Kidney epithelial cell (primary cell): Measurements from ENCODE around the gene SUGCT. TPM values are rescaled to one million over a fixed set of nuclear protein-coding genes. Genes with fewer than 3 reads are reported as not detected.

Experiments used
- DNase-seq: peaks from one replicate; pipeline ENCODE4 v3.0.0-alpha.2; 2010; ENCODE audit warnings: low read depth
- H3K27me3 ChIP-seq: 2 replicates; pipeline ENCODE4 v1.6.0; 2011; ENCODE audit warnings: low read length; ENCODE audit not compliant: control insufficient read depth, insufficient read depth
- H3K36me3 ChIP-seq: 2 replicates; pipeline ENCODE4 v1.5.1; 2011; ENCODE audit warnings: low read length; ENCODE audit not compliant: control insufficient read depth, insufficient read depth
- H3K4me3 ChIP-seq: 2 replicates; pipeline ENCODE4 v1.5.1; 2011; ENCODE audit warnings: low read depth, mild to moderate bottlenecking, control low read depth, low read length
- total RNA-seq: library from RNA; depleted of rRNA; stranded (reverse); fragments of >200 nt; gene quantifications from 2 replicates; pipeline ENCODE4 v1.2.3, GENCODE V29; 2015
- TF ChIP-seq, protein P1 (sequence below): IDR thresholded peaks from 2 replicates; pipeline ENCODE4 v1.5.1; 2011; ENCODE audit warnings: mild to moderate bottlenecking, moderate library complexity, low read length, control low read depth, inconsistent platforms; ENCODE audit not compliant: insufficient read depth, poor library complexity, severe bottlenecking

Gene SUGCT
- total RNA-seq, 1 donor from 2014 or later: 4.0 TPM

DNA sequence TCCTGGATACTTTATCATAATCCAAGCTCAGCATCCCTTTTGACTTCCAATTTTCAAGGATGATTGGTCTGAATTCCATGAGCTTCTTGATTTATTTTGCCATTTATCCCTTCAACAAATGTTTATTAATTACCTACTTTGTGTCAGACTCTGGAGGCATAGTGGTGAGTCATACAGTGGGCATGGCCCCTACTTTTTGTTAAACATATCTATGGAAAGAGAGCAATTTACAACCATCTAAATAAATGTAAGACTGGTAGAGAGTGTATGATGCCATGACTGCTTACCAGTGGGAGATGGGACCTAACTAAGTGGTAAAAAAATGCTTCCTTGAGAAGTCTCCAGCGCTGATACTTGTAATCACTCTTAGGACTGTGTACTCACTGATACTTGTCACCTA, 286.6 kb downstream of the SUGCT start:
- Histone ChIP-seq H3K4me3 (no peak overlapping the region), H3K27me3 (no peaks in the 10 kb centered on the region), H3K36me3 (no peaks in the 10 kb centered on the region)
- no peak for DNase-seq
- TF ChIP-seq, protein P1, sequence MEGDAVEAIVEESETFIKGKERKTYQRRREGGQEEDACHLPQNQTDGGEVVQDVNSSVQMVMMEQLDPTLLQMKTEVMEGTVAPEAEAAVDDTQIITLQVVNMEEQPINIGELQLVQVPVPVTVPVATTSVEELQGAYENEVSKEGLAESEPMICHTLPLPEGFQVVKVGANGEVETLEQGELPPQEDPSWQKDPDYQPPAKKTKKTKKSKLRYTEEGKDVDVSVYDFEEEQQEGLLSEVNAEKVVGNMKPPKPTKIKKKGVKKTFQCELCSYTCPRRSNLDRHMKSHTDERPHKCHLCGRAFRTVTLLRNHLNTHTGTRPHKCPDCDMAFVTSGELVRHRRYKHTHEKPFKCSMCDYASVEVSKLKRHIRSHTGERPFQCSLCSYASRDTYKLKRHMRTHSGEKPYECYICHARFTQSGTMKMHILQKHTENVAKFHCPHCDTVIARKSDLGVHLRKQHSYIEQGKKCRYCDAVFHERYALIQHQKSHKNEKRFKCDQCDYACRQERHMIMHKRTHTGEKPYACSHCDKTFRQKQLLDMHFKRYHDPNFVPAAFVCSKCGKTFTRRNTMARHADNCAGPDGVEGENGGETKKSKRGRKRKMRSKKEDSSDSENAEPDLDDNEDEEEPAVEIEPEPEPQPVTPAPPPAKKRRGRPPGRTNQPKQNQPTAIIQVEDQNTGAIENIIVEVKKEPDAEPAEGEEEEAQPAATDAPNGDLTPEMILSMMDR: no peak

DNA sequence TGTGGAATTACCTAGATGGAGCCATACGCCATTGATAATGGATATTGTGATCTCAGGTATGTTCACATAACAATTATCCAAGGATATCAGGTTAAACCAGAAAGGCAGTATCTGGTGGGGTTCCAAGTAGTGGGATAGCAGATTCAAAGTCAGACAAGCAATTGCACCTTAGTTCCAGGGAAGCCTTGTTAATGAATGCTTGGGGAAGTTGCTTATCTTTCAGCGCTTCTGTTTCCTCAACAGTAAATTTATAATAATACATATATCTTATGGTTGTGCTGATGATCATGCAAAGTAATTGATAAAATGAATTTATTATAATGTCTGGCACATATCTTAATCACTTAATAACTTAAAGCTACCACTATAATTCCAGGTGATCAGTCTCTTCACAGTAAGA, 290.9 kb downstream of the SUGCT start:
- no peak overlapping the region for H3K4me3 ChIP-seq
- H3K36me3 ChIP-seq: no peaks in the 10 kb centered on the region
- TF ChIP-seq, protein P1: no peak
- DNase-seq: no peak
- no peaks in the 10 kb centered on the region for H3K27me3 ChIP-seq

GRCh38 chr7:40428421-40428820, 293.6 kb downstream of the SUGCT start:
- DNase-seq: no peak
- no peak overlapping the region for H3K4me3 ChIP-seq
- no peaks in the 10 kb centered on the region for H3K36me3 ChIP-seq
- H3K27me3 ChIP-seq: no peaks in the 10 kb centered on the region
- TF ChIP-seq, protein P1: no peak

GRCh38 chr7:40429826-40430225, 295.0 kb downstream of the SUGCT start:
- no peak for DNase-seq
- no peaks in the 10 kb centered on the region for H3K36me3 ChIP-seq
- no peaks in the 10 kb centered on the region for H3K27me3 ChIP-seq
- no peak overlapping the region for H3K4me3 ChIP-seq
- TF ChIP-seq, protein P1: no peak

- TF ChIP-seq, protein P1: no peak
- no peak overlapping the region for H3K4me3 ChIP-seq
- no peaks in the 10 kb centered on the region for H3K36me3 ChIP-seq
- no peak for DNase-seq
- no peaks in the 10 kb centered on the region for H3K27me3 ChIP-seq
Measured at GRCh38 chr7:40432046-40432445, 297.2 kb downstream of the SUGCT start.

DNA sequence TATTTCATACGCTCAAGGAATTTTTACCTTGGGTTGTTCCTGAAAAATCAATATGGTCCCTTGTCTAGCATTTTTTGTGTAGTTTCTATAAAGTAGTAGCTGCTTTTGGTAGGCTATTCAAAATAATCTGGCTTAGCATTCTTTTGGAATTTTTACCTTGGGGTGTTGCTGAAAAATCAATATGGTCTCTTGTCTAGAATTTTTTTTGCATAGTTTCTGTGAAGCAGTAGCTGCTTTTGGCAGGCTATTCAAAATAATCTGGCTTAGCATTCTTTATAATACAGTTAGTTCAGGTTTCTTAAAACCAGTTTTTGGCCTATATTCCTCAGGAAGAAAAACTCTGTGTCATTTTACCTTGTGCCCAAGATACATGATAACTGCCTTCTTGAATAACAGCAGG, 301.9 kb downstream of the SUGCT start:
- TF ChIP-seq, protein P1: no peak
- no peaks in the 10 kb centered on the region for H3K36me3 ChIP-seq
- no peak overlapping the region for H3K4me3 ChIP-seq
- no peak for DNase-seq
- no peaks in the 10 kb centered on the region for H3K27me3 ChIP-seq
